Subcutaneous abdominal adipose tissue (tissue), 5 donors: ENCODE measurements around the gene ATP1A3.
A peak's percentile ranks its signal among the peaks of the same experiment; 100 is the strongest.
"Not testable (repeated sequence)": the region's sequence is repeated elsewhere in the genome, so short reads cannot be mapped to it uniquely, and the experiment has no call there.

Experiments used
- H3K27ac ChIP-seq: one replicate; pipeline ENCODE4 v1.7.0; 2013; ENCODE audit warnings: low read depth, mild to moderate bottlenecking, inconsistent platforms, low read length, moderate library complexity
- H3K27me3 ChIP-seq, 5 donors: one replicate each; pipeline ENCODE4 v1.7.0; 2013; ENCODE audit warnings: low read length in 5 of 5, inconsistent platforms in 1 of 5; ENCODE audit not compliant: control insufficient read depth in 5 of 5, insufficient read depth in 4 of 5
- H3K36me3 ChIP-seq, 5 donors: one replicate each; pipeline ENCODE4 v1.7.0; 2013; ENCODE audit warnings: low read length in 5 of 5; ENCODE audit not compliant: control insufficient read depth in 5 of 5, insufficient read depth in 5 of 5
- H3K4me1 ChIP-seq, 5 donors: one replicate each; pipeline ENCODE4 v1.7.0; 2013; ENCODE audit warnings: low read length in 5 of 5, mild to moderate bottlenecking in 3 of 5, moderate library complexity in 1 of 5; ENCODE audit not compliant: control insufficient read depth in 5 of 5, insufficient read depth in 5 of 5
- H3K4me3 ChIP-seq, 5 donors: one replicate each; pipeline ENCODE4 v1.7.0; 2013; ENCODE audit warnings: low read length in 5 of 5, low read depth in 1 of 5
- H3K9ac ChIP-seq, 5 donors: one replicate each; pipeline ENCODE4 v1.7.0; 2013; ENCODE audit warnings: low read length in 5 of 5, mild to moderate bottlenecking in 4 of 5, moderate library complexity in 3 of 5
- H3K9me3 ChIP-seq, 5 donors: one replicate each; pipeline ENCODE4 v1.7.0; 2013; ENCODE audit warnings: low read length in 5 of 5; ENCODE audit not compliant: control insufficient read depth in 5 of 5
- donor health status: healthy.
- donor health status: healthy.
- donor health status: healthy.
- donor health status: healthy.
- donor health status: healthy.

Gene ATP1A3

GRCh38 chr19:41997121-41997850 is 3.3 kb upstream of the ATP1A3 start:
- Histone ChIP-seq H3K27me3 (peaks cover 36 to 78% (median 65%) of the 10 kb centered on the region in 5 donors), H3K36me3 (no peaks in the 10 kb centered on the region), H3K9me3 (peaks cover 0 to 4% (median 0%) of the 10 kb centered on the region in 5 donors), H3K27ac (no peak overlapping the region), H3K4me1 (peaks cover 0 to 29% (median 14%) of the 10 kb centered on the region in 5 donors), H3K4me3 (no peak overlapping the region), H3K9ac (no peak overlapping the region)

GRCh38 chr19:41995959-41996797 is 2.1 kb upstream of the ATP1A3 start:
- Histone ChIP-seq H3K36me3 (no peaks in the 10 kb centered on the region), H3K27me3 (peaks cover 43 to 80% (median 68%) of the 10 kb centered on the region in 5 donors), H3K4me1 (peaks cover 0 to 29% (median 14%) of the 10 kb centered on the region in 5 donors), H3K9me3 (peaks cover 0 to 4% (median 0%) of the 10 kb centered on the region in 5 donors), H3K4me3 (no peak overlapping the region), H3K27ac (no peak overlapping the region), H3K9ac (no peak overlapping the region)

DNA sequence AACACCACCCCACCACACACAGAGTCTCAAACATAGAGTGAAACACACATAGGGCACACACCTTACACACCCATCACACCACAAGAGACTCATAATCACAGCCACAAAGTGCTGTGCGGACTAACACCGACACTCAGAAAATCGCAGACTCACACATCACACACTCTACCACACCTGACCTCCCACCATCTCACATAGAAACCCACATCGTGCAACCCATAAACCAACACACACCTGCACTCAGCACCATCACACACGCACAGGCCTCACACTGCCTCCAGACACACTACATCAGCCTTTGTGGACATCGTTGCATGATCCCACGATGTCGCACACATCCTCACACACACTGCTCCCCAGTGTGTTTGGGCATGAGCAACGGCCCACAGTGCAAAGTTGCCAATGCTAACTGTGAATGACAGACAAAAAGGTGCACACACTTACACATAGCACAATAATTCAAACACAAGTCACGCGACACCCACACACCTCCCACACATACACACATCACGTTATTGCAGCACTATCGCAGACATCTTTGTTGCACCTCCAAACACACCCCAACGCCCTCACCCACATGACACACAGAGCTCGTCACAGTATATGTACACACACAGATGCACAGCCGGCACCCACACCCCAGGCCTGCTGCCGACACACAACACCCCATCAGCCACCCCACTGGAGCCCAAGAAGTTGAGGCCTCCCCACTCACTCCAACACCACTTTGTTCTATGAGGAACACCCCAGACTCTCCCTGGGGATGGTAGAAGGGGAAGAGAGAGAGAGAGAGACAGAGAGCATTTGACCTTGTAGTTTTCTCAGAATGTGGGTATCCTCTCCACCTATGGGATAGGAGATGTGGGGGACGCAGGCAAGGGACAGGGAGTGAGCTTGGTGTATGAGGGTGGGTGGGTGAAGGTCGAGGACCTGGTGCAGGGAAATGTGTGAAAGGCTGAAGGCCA is 1.2 kb upstream of the ATP1A3 start:
- Histone ChIP-seq H3K4me1 (peaks cover 0 to 29% (median 14%) of the 10 kb centered on the region in 5 donors), H3K9ac (no peak overlapping the region), H3K4me3 (no peak overlapping the region), H3K27me3 (peaks cover 43 to 80% (median 68%) of the 10 kb centered on the region in 5 donors), H3K27ac (no peak overlapping the region), H3K9me3 (peaks cover 0 to 4% (median 0%) of the 10 kb centered on the region in 5 donors), H3K36me3 (no peaks in the 10 kb centered on the region)

DNA sequence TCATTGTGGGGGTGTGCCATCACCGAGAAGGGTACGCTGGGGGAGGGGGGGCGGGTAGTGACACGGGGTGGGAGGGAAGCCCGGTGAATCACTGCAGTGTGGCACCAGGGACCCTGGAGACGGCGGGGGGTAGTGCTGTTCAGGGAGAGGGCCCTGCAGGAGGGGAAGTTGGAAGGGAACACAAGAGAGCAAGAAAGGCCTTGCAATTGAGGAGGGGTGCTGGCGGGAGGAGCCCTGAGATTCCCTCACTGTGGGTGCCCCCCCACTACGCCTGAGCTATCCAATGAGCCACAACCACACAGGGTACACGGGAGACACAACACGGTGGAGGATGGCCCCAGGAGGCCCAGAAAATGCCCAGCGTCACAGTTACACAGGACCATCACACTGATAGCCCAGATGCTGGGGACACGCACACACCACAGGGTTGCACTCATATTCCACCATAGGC is 516 bp upstream of the ATP1A3 start:
- Histone ChIP-seq H3K4me1 (peaks cover 0 to 22% (median 11%) of the 10 kb centered on the region in 5 donors), H3K27me3 (peaks cover 43 to 76% (median 61%) of the 10 kb centered on the region in 5 donors), H3K9me3 (peaks cover 0 to 4% (median 0%) of the 10 kb centered on the region in 5 donors), H3K4me3 (peak overlapping the region in 1 of 5 donors; percentile 50), H3K9ac (no peak overlapping the region), H3K27ac (no peak overlapping the region), H3K36me3 (no peaks in the 10 kb centered on the region)

- H3K4me1 ChIP-seq = peaks cover 0 to 11% (median 9%) of the 10 kb centered on the region in 5 donors
- not testable (repeated sequence) for H3K4me3 ChIP-seq, H3K36me3 ChIP-seq, H3K9me3 ChIP-seq, H3K27ac ChIP-seq, H3K9ac ChIP-seq
- peaks cover 35 to 60% (median 48%) of the 10 kb centered on the region in 5 donors for H3K27me3 ChIP-seq
Observed at GRCh38 chr19:41991925-41992569, 2.0 kb downstream of the ATP1A3 start.

DNA sequence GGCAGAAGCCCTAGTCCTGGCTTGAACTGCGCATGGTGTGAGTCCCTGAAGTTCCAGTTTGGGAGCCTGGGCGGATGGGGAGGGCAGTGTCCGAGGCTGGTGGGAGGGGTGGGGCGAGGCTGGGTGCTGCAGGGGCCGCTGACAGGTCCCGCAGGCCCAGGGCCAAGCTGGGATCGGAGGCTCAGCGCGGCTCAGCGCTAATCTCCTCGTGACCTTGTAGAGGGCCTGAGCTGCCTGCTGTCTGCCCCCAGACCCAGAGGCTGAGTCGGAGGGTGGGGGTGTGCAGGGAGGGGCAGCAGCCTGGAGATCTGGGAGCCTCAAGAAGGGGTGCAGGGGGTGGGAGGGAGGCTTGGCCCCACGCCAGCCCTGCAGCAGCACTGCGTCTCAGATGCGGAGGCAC is 3.0 kb downstream of the ATP1A3 start:
- Histone ChIP-seq H3K9me3 (peaks cover 0 to 4% (median 0%) of the 10 kb centered on the region in 5 donors), H3K27me3 (peaks cover 31 to 50% (median 39%) of the 10 kb centered on the region in 5 donors), H3K27ac (no peak overlapping the region), H3K36me3 (no peaks in the 10 kb centered on the region), H3K9ac (no peak overlapping the region), H3K4me1 (peaks cover 0 to 11% (median 9%) of the 10 kb centered on the region in 5 donors), H3K4me3 (no peak overlapping the region)

DNA sequence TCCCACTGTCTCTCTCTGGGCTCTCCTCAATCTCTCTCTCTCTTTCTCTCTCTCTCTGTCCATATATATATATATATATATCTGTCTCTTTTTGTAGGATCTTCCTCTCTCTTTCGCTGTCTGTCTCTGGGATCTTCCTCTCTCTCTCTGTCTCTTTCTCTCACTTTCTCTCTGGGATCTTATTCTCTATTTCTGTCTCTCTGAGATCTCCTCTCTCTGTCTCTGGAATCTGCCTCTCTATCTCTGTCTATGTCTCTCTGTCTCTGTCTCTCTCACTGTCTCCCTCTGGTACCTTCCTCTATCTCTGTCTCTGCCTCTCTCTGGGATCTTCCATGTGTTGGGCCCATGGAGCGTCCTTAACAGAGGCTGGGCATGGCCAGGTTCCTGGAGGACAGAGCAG is 3.4 kb downstream of the ATP1A3 start:
- Histone ChIP-seq H3K9ac (no peak overlapping the region), H3K9me3 (peaks cover 0 to 4% (median 0%) of the 10 kb centered on the region in 5 donors), H3K27me3 (peaks cover 28 to 46% (median 35%) of the 10 kb centered on the region in 5 donors), H3K36me3 (no peaks in the 10 kb centered on the region), H3K4me1 (peaks cover 0 to 11% (median 9%) of the 10 kb centered on the region in 5 donors), H3K4me3 (no peak overlapping the region), H3K27ac (no peak overlapping the region)

GRCh38 chr19:41990028-41990427 is 4.0 kb downstream of the ATP1A3 start:
- H3K27ac ChIP-seq = no peak overlapping the region
- H3K4me3 ChIP-seq = no peak overlapping the region
- no peaks in the 10 kb centered on the region for H3K9me3 ChIP-seq
- H3K36me3 ChIP-seq = no peaks in the 10 kb centered on the region
- no peak overlapping the region for H3K9ac ChIP-seq
- H3K4me1 ChIP-seq = peaks cover 0 to 11% (median 9%) of the 10 kb centered on the region in 5 donors
- H3K27me3 ChIP-seq = peaks cover 23 to 41% (median 29%) of the 10 kb centered on the region in 5 donors

DNA sequence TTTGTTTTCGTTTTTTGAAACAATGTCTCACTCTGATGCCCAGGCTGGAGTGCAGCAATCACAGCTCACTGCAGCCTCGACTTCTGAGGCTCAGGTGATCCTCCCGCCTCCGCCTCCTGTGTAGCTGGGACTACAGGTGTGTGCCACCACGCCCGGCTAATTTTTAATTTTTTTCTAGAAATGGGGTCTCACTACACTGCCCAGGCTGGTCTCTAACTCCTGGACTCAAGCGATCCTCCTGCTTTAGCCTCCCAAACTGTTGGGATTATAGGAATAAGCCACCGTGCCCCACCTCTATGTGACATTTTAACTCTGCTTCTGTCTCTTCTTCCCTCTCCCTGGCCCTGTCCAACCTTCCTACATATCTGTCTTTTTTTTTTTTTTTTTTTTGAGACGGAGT is 5.1 kb downstream of the ATP1A3 start:
- H3K9ac ChIP-seq = no peak overlapping the region
- H3K4me1 ChIP-seq = peaks cover 0 to 8% (median 6%) of the 10 kb centered on the region in 5 donors
- peaks cover 17 to 31% (median 23%) of the 10 kb centered on the region in 5 donors for H3K27me3 ChIP-seq
- no peaks in the 10 kb centered on the region for H3K9me3 ChIP-seq
- H3K36me3 ChIP-seq = no peaks in the 10 kb centered on the region
- no peak overlapping the region for H3K4me3 ChIP-seq
- H3K27ac ChIP-seq = no peak overlapping the region
